Activated CD8-positive, alpha-beta memory T cell treated with anti-CD3 and anti-CD28 coated beads, Interleukin-2, amount 50 U/mL, for 1 hour (primary cell): ENCODE measurements around the gene CASK.
"Not testable (repeated sequence)": the region's sequence is repeated elsewhere in the genome, so short reads cannot be mapped to it uniquely, and the experiment has no call there.

Source experiments
- DNase-seq: peaks from one replicate; pipeline ENCODE4 v3.0.0-alpha.2; 2020; ENCODE audit errors: extremely low read depth

The CASK gene

DNA sequence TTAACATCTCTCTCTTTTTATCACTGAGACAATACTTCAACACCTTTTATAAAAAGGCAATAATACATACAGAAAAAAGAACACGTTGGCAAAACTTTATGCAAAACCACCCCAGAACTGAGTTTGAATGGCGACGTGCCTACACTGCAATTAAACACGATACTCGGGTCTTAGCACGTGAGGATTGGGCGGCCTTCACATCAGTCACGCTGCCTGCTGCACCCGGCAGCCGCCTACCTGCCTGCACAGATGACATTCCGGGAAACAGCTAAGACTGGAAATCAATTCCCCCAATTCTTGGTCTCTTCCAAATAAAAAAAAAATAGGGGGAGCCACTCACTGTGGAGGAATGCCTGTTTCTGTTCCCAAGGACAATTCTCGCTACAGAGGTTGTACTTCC lies 408.0 kb downstream of the CASK start:
- DNase-seq, result no peak

DNA sequence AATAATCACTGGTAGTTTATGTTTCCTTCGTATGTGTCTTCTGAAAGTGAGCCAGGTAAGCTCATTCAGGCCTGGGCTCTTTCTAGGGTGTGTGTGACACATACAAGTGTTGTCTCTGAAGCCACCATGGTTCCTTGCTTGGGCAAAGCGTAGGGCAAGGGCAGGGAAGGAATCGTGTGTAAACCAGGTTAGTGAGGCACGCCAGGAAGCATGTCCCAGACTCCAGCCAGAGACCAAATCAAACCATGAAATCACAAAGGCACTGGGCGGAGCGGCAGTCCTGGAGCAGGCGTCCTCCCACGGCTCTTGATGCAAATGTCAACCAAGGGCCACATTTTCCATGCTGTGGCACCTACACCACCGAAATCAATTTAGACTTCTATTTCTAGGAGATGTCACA lies 409.2 kb downstream of the CASK start:
- no peak for DNase-seq

DNA sequence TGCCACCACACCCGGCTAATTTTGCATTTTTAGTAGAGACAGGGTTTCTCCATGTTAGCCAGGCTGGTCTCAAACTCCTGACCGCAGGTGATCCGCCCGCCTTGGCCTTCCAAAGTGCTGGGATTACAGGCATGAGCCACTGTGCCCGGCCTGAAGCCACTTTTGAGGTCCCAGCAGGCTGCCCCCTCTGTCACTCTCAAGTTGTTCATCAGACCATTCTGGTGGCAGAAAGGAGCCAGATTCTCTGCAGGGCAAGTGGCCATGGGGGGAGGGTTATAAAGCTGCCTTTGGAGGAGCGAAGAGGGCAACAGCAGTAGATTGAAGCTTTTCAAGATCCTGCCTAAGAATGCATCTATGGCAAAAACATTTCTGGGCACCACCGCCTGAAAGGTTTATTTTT lies 410.5 kb downstream of the CASK start:
- DNase-seq, result not testable (repeated sequence)

GRCh38 chrX:41512394-41512793 lies 411.0 kb downstream of the CASK start:
- DNase-seq, result no peak

GRCh38 chrX:41507919-41508318 lies 415.4 kb downstream of the CASK start:
- DNase-seq, result no peak

GRCh38 chrX:41502004-41502403 lies 421.4 kb downstream of the CASK start:
- no peak for DNase-seq

DNA sequence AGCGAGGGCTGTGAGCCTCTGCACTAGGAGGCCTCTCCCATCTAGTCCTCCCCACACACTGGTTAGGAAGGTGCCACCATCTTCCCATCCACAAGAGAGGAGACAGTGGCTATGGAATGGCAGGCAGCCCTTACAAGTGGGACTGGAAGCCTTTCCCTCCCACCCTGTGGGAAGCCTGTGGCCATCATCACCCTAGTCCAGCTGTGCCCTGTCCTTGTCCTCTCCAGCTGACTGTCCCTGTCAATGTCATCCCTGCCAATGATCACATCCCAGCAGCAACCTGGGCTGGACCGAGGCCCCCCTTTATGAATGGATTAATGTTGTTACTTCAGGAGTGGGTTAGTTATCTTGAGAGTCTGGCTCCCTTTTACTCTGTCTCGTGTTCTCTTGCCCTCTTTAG lies 423.4 kb downstream of the CASK start:
- DNase-seq, result no peak

GRCh38 chrX:41499195-41499594 lies 424.2 kb downstream of the CASK start:
- DNase-seq, result no peak

- no peak for DNase-seq
Measured at GRCh38 chrX:41491267-41492004, 431.9 kb downstream of the CASK start.

- no peak for DNase-seq
Measured at GRCh38 chrX:41490446-41490845, 432.9 kb downstream of the CASK start.

DNA sequence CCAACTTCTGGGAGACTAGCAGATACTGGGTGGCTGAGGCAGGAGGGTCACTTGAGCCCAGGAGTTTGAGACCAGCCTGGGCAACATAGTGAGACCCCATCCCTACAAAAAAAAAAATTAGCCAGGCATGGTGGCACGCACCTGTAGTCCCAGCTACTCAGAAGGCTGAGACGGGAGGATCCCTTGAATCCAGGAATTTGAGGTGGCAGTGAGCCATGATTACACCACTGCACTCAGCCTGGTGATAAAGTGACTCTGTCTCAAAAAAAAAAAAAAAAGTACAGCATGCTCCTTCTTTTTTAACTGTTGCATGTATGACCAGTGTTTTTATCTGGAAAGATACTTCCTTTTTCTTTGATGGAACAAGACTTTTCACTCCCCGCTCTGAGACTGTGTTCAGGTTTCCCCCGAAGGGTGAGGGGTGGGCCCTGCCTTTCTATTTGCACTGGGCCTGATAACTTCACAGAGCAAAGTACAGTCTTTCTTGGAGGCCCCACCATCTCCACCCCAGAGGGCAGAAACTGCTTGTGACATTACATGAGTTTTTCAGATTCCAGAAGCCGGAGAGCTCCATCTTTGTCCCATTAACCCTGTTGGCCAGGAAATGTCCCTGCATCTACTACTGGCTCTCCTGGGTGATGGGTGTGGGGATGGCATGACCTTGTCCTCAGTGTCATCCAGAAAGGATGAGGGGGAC lies 441.1 kb downstream of the CASK start:
- DNase-seq, result no peak

DNA sequence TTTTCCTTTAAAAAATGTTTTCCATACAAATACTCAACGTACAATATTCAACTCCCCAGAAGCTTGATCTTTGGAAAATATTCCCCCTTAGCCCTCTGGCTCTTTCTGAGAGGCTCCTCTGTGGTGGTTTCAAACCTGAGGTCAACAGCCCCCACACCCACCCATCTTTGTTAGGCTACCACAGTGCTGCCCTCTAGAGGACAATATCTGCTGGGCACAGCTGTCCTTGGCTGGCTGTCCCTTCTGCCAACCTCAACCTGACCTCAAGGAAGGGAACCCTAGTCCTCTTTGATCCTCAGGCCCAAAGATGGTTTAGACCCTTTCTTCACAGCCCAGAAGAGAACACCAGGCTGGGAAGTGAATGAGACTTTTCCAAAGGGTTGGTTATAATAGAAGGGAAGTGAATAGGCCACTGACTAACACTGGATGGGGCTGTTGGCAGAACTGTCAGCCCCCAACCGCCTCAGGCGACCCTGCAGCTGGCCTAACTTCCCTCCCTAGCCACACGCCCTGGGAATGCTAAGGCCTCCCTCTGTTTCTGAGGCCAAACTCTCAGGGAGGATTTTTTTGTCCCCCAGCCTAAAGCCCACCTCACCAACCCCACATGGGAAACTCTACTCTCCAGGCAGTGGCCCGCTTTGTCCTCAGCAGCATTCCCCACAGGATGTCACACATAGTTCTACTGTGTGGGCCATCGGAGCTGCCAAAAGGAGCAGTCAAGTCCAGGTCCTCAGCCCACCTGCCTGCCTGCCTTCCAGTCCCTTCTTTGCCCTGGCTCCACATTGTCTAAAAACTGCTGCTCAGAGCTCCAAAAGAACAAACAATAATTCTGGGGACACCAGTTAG lies 441.9 kb downstream of the CASK start:
- DNase-seq, result no peak

GRCh38 chrX:41480508-41481260 lies 442.7 kb downstream of the CASK start:
- no peak for DNase-seq

DNA sequence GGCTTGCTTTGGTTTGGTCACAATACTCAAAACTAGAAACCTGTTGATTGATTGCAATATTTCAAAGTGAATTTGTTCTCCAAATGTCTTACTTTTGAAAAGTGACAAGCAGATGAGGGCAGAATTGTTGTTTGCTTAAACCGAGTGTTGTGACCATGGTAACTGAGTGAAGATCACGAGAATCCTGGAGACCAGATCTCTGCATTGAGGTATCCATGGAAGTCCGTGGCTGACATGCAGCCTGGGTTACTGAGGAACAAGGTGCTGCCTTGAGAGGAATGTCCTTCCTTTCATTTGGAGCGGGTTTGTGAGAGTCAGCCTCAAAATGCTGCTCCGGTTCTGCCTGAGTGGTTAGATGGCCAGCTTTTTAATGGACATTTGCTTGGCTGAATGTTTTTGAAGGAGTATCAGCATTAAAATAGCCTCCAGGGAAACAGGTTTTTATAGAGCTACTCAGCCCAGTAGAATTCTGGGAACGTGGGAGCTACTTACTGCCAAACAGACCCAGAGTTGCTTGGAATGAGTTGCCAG lies 444.9 kb downstream of the CASK start:
- DNase-seq, result no peak

- DNase-seq, result no peak
Measured at GRCh38 chrX:41475591-41476241, 447.6 kb downstream of the CASK start.

GRCh38 chrX:41475191-41475590 lies 448.2 kb downstream of the CASK start:
- no peak for DNase-seq

GRCh38 chrX:41474726-41475100 lies 448.6 kb downstream of the CASK start:
- no peak for DNase-seq

GRCh38 chrX:41473936-41474725 lies 449.2 kb downstream of the CASK start:
- DNase-seq, result no peak

GRCh38 chrX:41472231-41472815 lies 451.0 kb downstream of the CASK start:
- DNase-seq, result no peak

DNA sequence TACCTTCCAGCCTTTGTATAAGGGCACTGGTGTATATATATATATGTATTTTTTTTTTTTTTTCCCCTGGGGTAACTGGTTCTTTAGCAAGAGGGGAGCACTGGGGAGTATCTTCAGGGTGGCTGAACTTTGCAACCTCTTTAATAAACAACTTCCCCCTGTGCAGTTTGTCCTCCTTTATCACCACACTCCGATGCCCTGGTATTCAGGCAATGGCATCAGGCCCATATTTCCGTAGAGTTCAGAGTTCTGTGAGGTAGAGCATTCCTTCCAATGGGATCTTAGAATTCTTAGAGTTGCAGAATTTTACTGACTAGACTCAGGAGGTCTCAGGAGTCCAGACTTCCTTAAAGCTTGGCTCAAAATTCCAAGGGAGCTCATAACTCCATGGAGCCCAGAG lies 451.6 kb downstream of the CASK start:
- DNase-seq, result no peak
